Neuronal stem cell (in vitro differentiated cells): ENCODE measurements around the gene ATXN3.

Experiments used
- DNase-seq: peaks from one replicate; pipeline ENCODE4 v3.0.0-alpha.2; 2013; ENCODE audit warnings: low spot score
- H2AFZ ChIP-seq: one replicate; pipeline ENCODE4 v1.6.1; 2013; ENCODE audit warnings: mild to moderate bottlenecking, low read length, inconsistent platforms
- H2AK5ac ChIP-seq: 2 replicates; pipeline ENCODE4 v1.6.1; 2013; ENCODE audit warnings: low read depth, mild to moderate bottlenecking, inconsistent platforms, low read length, moderate library complexity, mixed read lengths
- H2BK120ac ChIP-seq: 2 replicates; pipeline ENCODE4 v1.6.1; 2013; ENCODE audit warnings: low read depth, mild to moderate bottlenecking, inconsistent platforms, low read length, moderate library complexity, mixed read lengths
- H2BK12ac ChIP-seq: one replicate; pipeline ENCODE4 v1.6.1; 2013; ENCODE audit warnings: low read length, inconsistent platforms
- H2BK15ac ChIP-seq: 2 replicates; pipeline ENCODE4 v1.6.1; 2013; ENCODE audit warnings: mild to moderate bottlenecking, low read length, inconsistent platforms, mixed read lengths
- H2BK5ac ChIP-seq: one replicate; pipeline ENCODE4 v1.6.1; 2013; ENCODE audit warnings: inconsistent platforms, mild to moderate bottlenecking, low read length, moderate library complexity
- H3K14ac ChIP-seq: one replicate; pipeline ENCODE4 v1.6.1; 2013; ENCODE audit warnings: low read length, inconsistent platforms
- H3K18ac ChIP-seq: 2 replicates; pipeline ENCODE4 v1.6.1; 2013; ENCODE audit warnings: low read length, inconsistent platforms
- H3K23ac ChIP-seq: 2 replicates; pipeline ENCODE4 v1.6.1; 2013; ENCODE audit warnings: low read depth, mild to moderate bottlenecking, mixed read lengths, low read length, inconsistent platforms; ENCODE audit not compliant: poor library complexity
- H3K27ac ChIP-seq: replicated peaks from 3 replicates; pipeline ENCODE4 v1.5.1; 2013; ENCODE audit warnings: low read length, inconsistent platforms
- H3K27me3 ChIP-seq, 3 experiments: 2 replicates each; pipeline ENCODE4 v1.6.1; 2013; ENCODE audit warnings: low read length in 3 of 3, mild to moderate bottlenecking in 2 of 3, inconsistent platforms in 1 of 3, low read depth in 1 of 3, mixed read lengths in 1 of 3, moderate library complexity in 1 of 3; ENCODE audit not compliant: control insufficient read depth in 3 of 3, insufficient read depth in 3 of 3
- H3K36me3 ChIP-seq, 2 donors: replicated peaks in 1 of 2; 2 replicates each; pipeline ENCODE4 v1.6.1; 2013; ENCODE audit warnings: low read length in 2 of 2; ENCODE audit not compliant: control insufficient read depth in 2 of 2, insufficient read depth in 2 of 2
- H3K4ac ChIP-seq: 2 replicates; pipeline ENCODE4 v1.6.1; 2013; ENCODE audit warnings: inconsistent platforms, mild to moderate bottlenecking, low read length, moderate library complexity
- H3K4me1 ChIP-seq, 2 donors: 1 replicate in 1 of 2; 2 replicates in 1 of 2; pipeline ENCODE4 v1.6.1; 2013; ENCODE audit warnings: low read length in 2 of 2, low read depth in 1 of 2; ENCODE audit not compliant: control insufficient read depth in 2 of 2, insufficient read depth in 1 of 2
- H3K4me2 ChIP-seq: one replicate; pipeline ENCODE4 v1.6.1; 2013; ENCODE audit warnings: mild to moderate bottlenecking, low read length, inconsistent platforms; ENCODE audit not compliant: insufficient read depth, poor library complexity, severe bottlenecking
- H3K4me3 ChIP-seq, 2 donors: 2 replicates each; pipeline ENCODE4 v1.5.1; 2013; ENCODE audit warnings: low read length in 2 of 2, mild to moderate bottlenecking in 2 of 2, inconsistent platforms in 1 of 2, moderate library complexity in 1 of 2
- H3K79me1 ChIP-seq: one replicate; pipeline ENCODE4 v1.6.1; 2013; ENCODE audit warnings: low read depth, mild to moderate bottlenecking, inconsistent platforms, low read length, moderate library complexity
- H3K9ac ChIP-seq: one replicate; pipeline ENCODE4 v1.6.1; 2013; ENCODE audit warnings: mild to moderate bottlenecking, low read depth, low read length, inconsistent platforms; ENCODE audit not compliant: poor library complexity
- H3K9me3 ChIP-seq, 2 donors: replicated peaks in 1 of 2; 2 replicates each; pipeline versions ENCODE3 to v1.6.1; 2013; ENCODE audit warnings: low read length in 2 of 2, mild to moderate bottlenecking in 2 of 2, inconsistent platforms in 1 of 2, low read depth in 1 of 2, mixed read lengths in 1 of 2, moderate library complexity in 1 of 2; ENCODE audit not compliant: control insufficient read depth in 2 of 2, insufficient read depth in 1 of 2
- H4K8ac ChIP-seq: one replicate; pipeline ENCODE4 v1.6.1; 2013; ENCODE audit warnings: low read depth, mild to moderate bottlenecking, inconsistent platforms, low read length, moderate library complexity
- H4K91ac ChIP-seq: one replicate; pipeline ENCODE4 v1.6.1; 2013; ENCODE audit warnings: low read length, low read depth, mild to moderate bottlenecking, inconsistent platforms; ENCODE audit not compliant: poor library complexity
- WGBS, 2 donors: extraction: QIAGEN DNeasy Blood & Tissue Kit; methylation state at CpG; one replicate each; pipeline ENCODE4 v1.1.7; 2013; ENCODE audit warnings: missing lambda C conversion rate in 2 of 2, mixed read lengths in 1 of 2; ENCODE audit not compliant: insufficient read length in 2 of 2, insufficient replicate concordance in 1 of 2; ENCODE audit errors: extremely low coverage in 2 of 2; 5-methylcytosine and 5-hydroxymethylcytosine counted together

The ATXN3 gene

DNA sequence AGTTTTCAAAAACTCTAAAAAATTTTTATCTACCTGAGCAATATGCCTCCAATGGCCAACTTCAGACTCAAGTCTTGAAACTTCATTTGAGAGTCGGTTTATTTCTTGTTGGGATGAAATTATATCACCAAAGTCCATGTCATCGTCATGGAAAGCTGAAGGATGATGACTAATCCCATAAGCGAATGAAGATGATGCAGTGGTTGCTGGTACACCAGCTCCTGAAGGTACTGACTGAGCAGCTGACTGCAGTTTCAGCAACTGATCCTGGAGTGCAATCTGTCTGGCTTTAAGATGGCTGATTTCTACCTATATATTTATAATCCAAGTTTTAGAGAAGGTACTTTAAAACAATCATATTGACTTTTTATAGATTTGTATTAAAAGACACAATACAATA lies 84.9 kb downstream of the ATXN3 start:
- Histone ChIP-seq H3K79me1 (no peaks in the 10 kb centered on the region), H2BK120ac (no peak overlapping the region), H3K9me3 (no peaks in the 10 kb centered on the region), H3K27me3 (no peaks in the 10 kb centered on the region), H3K4me2 (no peak overlapping the region), H3K4me3 (no peak overlapping the region), H3K4me1 (no peaks in the 10 kb centered on the region), H2AK5ac (no peak overlapping the region), H3K27ac (no peak overlapping the region), H2BK12ac (no peak overlapping the region), H4K91ac (no peak overlapping the region), H3K36me3 (peaks cover 5 to 84% of the 10 kb centered on the region in 2 donors), H2AFZ (no peak overlapping the region), H2BK5ac (no peak overlapping the region), H3K23ac (no peak overlapping the region), H3K18ac (no peak overlapping the region), H3K9ac (no peak overlapping the region), H2BK15ac (no peak overlapping the region), H3K4ac (no peak overlapping the region), H4K8ac (no peak overlapping the region), H3K14ac (no peak overlapping the region)
- WGBS, 2 donors, result no CpG with 5 or more reads among the region's 3 CpGs
- DNase-seq, result no peak

DNA sequence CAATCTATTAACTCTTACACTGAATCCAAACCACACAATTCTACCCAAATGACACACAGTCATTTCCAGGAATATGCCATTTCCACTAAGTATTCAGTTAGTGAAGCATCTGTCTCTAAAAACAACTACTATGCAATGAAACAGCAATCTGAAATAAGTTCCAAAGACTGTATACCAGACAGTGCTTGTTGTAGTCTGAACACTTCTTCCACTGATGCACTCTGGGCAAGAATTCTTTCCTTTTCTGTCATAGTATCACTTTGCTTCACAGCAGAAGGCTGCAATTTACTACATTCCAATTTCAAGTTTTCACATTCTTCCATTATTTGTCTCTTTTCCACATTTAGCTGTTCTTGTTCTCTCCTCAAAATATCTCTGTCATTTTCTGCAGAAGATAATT lies 92.3 kb downstream of the ATXN3 start:
- H3K14ac ChIP-seq, result no peak overlapping the region
- H2BK120ac ChIP-seq, result no peak overlapping the region
- H2BK12ac ChIP-seq, result no peak overlapping the region
- no peak for DNase-seq
- no peak overlapping the region for H3K18ac ChIP-seq
- H2BK15ac ChIP-seq, result no peak overlapping the region
- H4K91ac ChIP-seq, result no peak overlapping the region
- H3K4me1 ChIP-seq, result no peaks in the 10 kb centered on the region
- no peak overlapping the region for H3K23ac ChIP-seq
- no peak overlapping the region for H3K9ac ChIP-seq
- no peak overlapping the region for H2BK5ac ChIP-seq
- H3K4me3 ChIP-seq, result no peak overlapping the region
- H3K9me3 ChIP-seq, result no peaks in the 10 kb centered on the region
- no peak overlapping the region for H2AFZ ChIP-seq
- peaks cover 19 to 98% of the 10 kb centered on the region in 2 donors for H3K36me3 ChIP-seq
- H3K4me2 ChIP-seq, result no peak overlapping the region
- no peak overlapping the region for H2AK5ac ChIP-seq
- no peak overlapping the region for H3K27ac ChIP-seq
- no peaks in the 10 kb centered on the region for H3K79me1 ChIP-seq
- H3K4ac ChIP-seq, result no peak overlapping the region
- H3K27me3 ChIP-seq, result no peaks in the 10 kb centered on the region
- H4K8ac ChIP-seq, result no peak overlapping the region

DNA sequence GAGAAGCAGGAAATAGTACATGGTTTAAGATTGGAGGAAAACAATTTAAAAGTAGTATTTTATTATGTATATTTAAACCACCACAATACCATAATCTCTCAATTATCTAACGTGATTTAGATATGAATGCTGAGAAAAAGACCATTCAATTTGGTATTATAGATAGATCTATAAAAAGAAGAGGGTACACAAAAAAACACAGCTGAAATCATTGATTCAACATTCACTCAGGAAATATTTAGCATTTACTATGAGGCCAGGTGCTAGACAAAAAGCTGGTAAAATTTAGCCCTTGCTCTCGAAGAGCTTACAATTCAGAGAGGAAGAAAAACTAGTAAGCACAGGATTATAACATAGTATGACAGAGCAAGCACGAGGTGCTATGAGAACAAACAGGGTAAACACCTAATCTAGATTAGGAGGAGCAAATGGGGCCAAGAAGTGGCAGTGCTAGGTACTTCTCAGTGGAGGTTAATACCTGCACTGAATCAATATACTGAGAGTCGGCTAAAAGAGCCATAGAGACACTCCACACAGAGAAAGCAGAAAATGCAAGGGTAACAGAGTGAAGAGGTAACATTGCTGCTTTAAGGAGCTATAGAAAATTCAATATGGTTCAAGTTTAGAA lies 94.1 kb downstream of the ATXN3 start:
- no peak overlapping the region for H4K91ac ChIP-seq
- H3K14ac ChIP-seq, result no peak overlapping the region
- WGBS, 2 donors, result no CpG with 5 or more reads among the region's 4 CpGs
- no peak overlapping the region for H3K4me2 ChIP-seq
- H3K4ac ChIP-seq, result no peak overlapping the region
- no peak overlapping the region for H2BK120ac ChIP-seq
- no peak overlapping the region for H3K27ac ChIP-seq
- H3K4me3 ChIP-seq, result no peak overlapping the region
- no peaks in the 10 kb centered on the region for H3K9me3 ChIP-seq
- DNase-seq, result no peak
- no peaks in the 10 kb centered on the region for H3K27me3 ChIP-seq
- no peak overlapping the region for H2BK5ac ChIP-seq
- no peak overlapping the region for H2AK5ac ChIP-seq
- no peak overlapping the region for H4K8ac ChIP-seq
- H3K18ac ChIP-seq, result no peak overlapping the region
- H2BK15ac ChIP-seq, result no peak overlapping the region
- no peak overlapping the region for H2AFZ ChIP-seq
- H3K4me1 ChIP-seq, result no peaks in the 10 kb centered on the region
- H3K79me1 ChIP-seq, result no peaks in the 10 kb centered on the region
- no peak overlapping the region for H3K23ac ChIP-seq
- peaks cover 20 to 98% of the 10 kb centered on the region in 2 donors for H3K36me3 ChIP-seq
- no peak overlapping the region for H2BK12ac ChIP-seq
- no peak overlapping the region for H3K9ac ChIP-seq

DNA sequence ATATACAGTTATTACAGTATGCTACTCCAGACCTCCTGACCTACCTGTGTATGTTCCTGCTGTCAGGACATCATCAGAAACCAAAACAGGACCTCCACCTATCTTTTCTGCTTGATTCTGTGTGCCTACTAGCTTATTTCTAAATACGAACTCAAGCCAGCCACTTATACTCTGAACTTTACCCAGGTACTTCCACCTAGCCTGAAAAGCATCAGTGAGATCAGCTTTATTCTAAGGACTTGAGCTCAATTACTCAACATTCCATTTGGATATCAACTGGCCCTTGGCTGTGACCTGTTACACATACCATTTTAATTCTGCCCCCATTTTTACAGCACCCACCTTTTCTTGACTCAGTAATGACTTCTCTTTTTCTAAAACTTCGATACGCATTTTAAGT lies 95.7 kb downstream of the ATXN3 start:
- Histone ChIP-seq H2BK120ac (no peak overlapping the region), H3K4ac (no peak overlapping the region), H3K27me3 (no peaks in the 10 kb centered on the region), H2BK12ac (no peak overlapping the region), H2AFZ (no peak overlapping the region), H3K23ac (no peak overlapping the region), H2BK15ac (no peak overlapping the region), H2AK5ac (no peak overlapping the region), H3K14ac (no peak overlapping the region), H2BK5ac (no peak overlapping the region), H3K4me2 (no peak overlapping the region), H3K18ac (no peak overlapping the region), H3K79me1 (no peaks in the 10 kb centered on the region), H3K4me3 (no peak overlapping the region), H3K9ac (no peak overlapping the region), H4K8ac (no peak overlapping the region), H3K36me3 (peaks cover 15 to 97% of the 10 kb centered on the region in 2 donors), H3K9me3 (no peaks in the 10 kb centered on the region), H4K91ac (no peak overlapping the region), H3K27ac (no peak overlapping the region), H3K4me1 (no peaks in the 10 kb centered on the region)
- no CpG with 5 or more reads among the region's 3 CpGs for WGBS, 2 donors
- DNase-seq, result no peak
